Common myeloid progenitor, CD34-positive (primary cell): ENCODE data around the gene TIMP4.

Experiments
- CTCF ChIA-PET: fragments of 350-600 bp; sonication (Branson Sonifier 250); formaldehyde crosslinking; loops from one replicate; lab custom pipeline; 2021; ENCODE audit warnings: antibody characterized with exemption; lab: Charles Lee
- POLR2A ChIA-PET: fragments of 350-600 bp; sonication (Branson Sonifier 250); formaldehyde crosslinking; loops from one replicate; lab custom pipeline; 2021; ENCODE audit warnings: antibody characterized with exemption; lab: Charles Lee
- DNase-seq, 3 donors: peaks; one replicate each; pipeline versions ENCODE4 v3.0.0 to v3.0.0-alpha.2; 2013
- H3K27ac ChIP-seq, 2 experiments: 1 replicate in 1 of 2; 2 replicates in 1 of 2; pipeline ENCODE4 v1.7.0; 2013; ENCODE audit warnings: inconsistent platforms in 2 of 2, low read length in 2 of 2, mild to moderate bottlenecking in 2 of 2, low read depth in 1 of 2, moderate library complexity in 1 of 2; ENCODE audit not compliant: severe bottlenecking in 2 of 2, insufficient read depth in 1 of 2, poor library complexity in 1 of 2
- H3K27me3 ChIP-seq, 5 experiments: replicated peaks in 2 of 5; 1 replicate in 3 of 5; 2 replicates in 2 of 5; pipeline versions ENCODE4 v1.6.1 to v1.7.0; 2013; ENCODE audit warnings: low read length in 4 of 5, mild to moderate bottlenecking in 2 of 5, moderate library complexity in 2 of 5, inconsistent platforms in 1 of 5; ENCODE audit not compliant: insufficient read depth in 5 of 5, control insufficient read depth in 4 of 5
- H3K36me3 ChIP-seq, 4 experiments: 1 replicate in 2 of 4; 2 replicates in 2 of 4; pipeline versions ENCODE4 v1.6.1 to v1.7.0; 2013; ENCODE audit warnings: low read length in 3 of 4, control low read depth in 1 of 4, mild to moderate bottlenecking in 1 of 4; ENCODE audit not compliant: control insufficient read depth in 4 of 4, insufficient read depth in 4 of 4
- H3K4me1 ChIP-seq, 4 experiments: 1 replicate in 3 of 4; 2 replicates in 1 of 4; pipeline versions ENCODE4 v1.6.1 to v1.7.1; 2013; ENCODE audit warnings: low read length in 3 of 4, mild to moderate bottlenecking in 3 of 4, control low read depth in 1 of 4, inconsistent platforms in 1 of 4, moderate library complexity in 1 of 4; ENCODE audit not compliant: control insufficient read depth in 4 of 4, insufficient read depth in 4 of 4; ENCODE audit errors: control extremely low read depth in 1 of 4
- H3K4me3 ChIP-seq, 7 experiments: 1 replicate in 4 of 7; 2 replicates in 3 of 7; pipeline versions ENCODE4 v1.5.1 to v1.7.0; 2013; ENCODE audit warnings: mild to moderate bottlenecking in 7 of 7, low read length in 6 of 7, moderate library complexity in 6 of 7, inconsistent platforms in 2 of 7, low read depth in 2 of 7, control low read depth in 1 of 7; ENCODE audit not compliant: insufficient read depth in 4 of 7, control insufficient read depth in 1 of 7; ENCODE audit errors: extremely low read depth in 1 of 7
- H3K9me3 ChIP-seq, 5 experiments: 1 replicate in 4 of 5; 2 replicates in 1 of 5; pipeline versions ENCODE4 v1.6.1 to v1.7.1; 2013; ENCODE audit warnings: low read length in 4 of 5, mild to moderate bottlenecking in 2 of 5, inconsistent platforms in 1 of 5, low read depth in 1 of 5, moderate library complexity in 1 of 5; ENCODE audit not compliant: control insufficient read depth in 4 of 5, insufficient read depth in 2 of 5; ENCODE audit errors: control extremely low read depth in 1 of 5
- WGBS: methylation state at CpG from one replicate; pipeline ENCODE4 v1.1.5; 2013; ENCODE audit not compliant: insufficient coverage; 5-methylcytosine and 5-hydroxymethylcytosine counted together

TIMP4 gene

DNA sequence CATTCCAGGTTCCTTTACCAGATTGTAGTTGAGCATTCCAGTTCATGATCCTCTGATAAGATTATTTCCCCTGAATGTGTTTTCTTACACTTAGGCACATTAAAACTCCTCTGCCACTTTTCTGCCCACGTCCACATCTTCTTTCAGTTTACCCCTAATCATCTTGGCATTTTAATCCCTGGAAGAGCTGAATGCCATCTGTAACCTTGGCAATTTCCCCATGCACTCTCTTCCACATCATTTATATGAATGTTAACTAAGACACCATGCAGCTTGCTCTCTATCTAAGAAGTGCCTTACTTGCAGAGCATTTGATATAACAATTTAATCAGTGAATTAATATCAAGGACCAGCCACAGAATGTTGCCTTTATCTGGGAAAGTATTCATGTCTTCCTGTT, 25.8 kb downstream of the TIMP4 start:
- WGBS: 85% methylated on average over 1 of the region's 1 CpG
- no peak overlapping the region for H3K27ac ChIP-seq
- no peak overlapping the region for H3K4me3 ChIP-seq
- peaks cover 0 to 6% (median 4%) of the 10 kb centered on the region in 5 experiments for H3K27me3 ChIP-seq
- H3K9me3 ChIP-seq: no peaks in the 10 kb centered on the region
- DNase-seq: no peak
- ChIA-PET CTCF (interaction anchor here (1.0 to 3.8 kb wide), 5 partner anchors 9 to 347 kb away, joined by 3 to 24 read pairs (median 4); no protein-coding TSS in a partner anchor), POLR2A (interaction anchor here (0.5 kb wide), 1 partner anchor 11 kb away, joined by 4 read pairs; no protein-coding TSS in a partner anchor)
- H3K4me1 ChIP-seq: peaks cover 0 to 2% (median 0%) of the 10 kb centered on the region in 4 experiments
- H3K36me3 ChIP-seq: no peaks in the 10 kb centered on the region

DNA sequence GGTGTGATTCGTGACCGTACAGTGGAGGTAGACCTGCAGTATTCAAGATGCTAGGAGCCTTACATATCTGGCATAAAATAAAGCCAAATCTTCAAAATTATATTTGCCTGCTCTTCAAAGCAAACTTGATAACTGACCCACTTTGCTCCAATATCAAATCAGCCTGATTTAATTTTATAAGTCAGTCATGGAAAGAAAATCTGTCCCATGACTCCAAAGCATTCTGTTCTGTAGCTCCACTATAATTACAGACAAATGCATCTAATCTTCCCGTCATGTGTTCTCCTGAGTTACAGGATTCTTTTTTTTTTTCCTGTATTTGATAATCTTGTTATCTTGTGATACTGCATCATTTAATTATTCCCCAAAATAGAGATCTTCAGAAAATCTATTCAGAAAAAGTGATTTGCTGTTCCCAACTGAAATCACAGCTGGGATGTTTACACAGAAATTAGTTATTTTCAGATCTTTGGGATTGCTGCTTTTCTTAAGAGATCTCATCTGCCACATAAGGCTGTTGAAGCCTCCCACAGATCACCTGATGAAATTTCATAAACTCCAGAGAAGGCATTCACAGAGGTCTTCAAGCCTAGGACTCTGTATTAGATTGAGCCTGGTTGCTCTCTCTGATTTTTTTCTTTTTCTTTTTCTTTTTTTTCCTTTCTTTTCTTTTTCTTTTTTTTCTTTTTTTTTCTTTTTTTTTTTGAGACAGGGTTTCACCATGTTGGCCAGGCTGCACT, 27.2 kb downstream of the TIMP4 start:
- no peak for DNase-seq
- no peak overlapping the region for H3K4me3 ChIP-seq
- POLR2A ChIA-PET: no interaction called here
- peaks cover 0 to 6% (median 4%) of the 10 kb centered on the region in 5 experiments for H3K27me3 ChIP-seq
- H3K9me3 ChIP-seq: no peaks in the 10 kb centered on the region
- no peaks in the 10 kb centered on the region for H3K4me1 ChIP-seq
- CTCF ChIA-PET: interaction anchor here (3.8 kb wide), 1 partner anchor 349 kb away, joined by 24 read pairs; no protein-coding TSS in a partner anchor
- H3K36me3 ChIP-seq: no peaks in the 10 kb centered on the region
- 100% methylated on average over 2 of the region's 3 CpGs for WGBS
- H3K27ac ChIP-seq: no peak overlapping the region

DNA sequence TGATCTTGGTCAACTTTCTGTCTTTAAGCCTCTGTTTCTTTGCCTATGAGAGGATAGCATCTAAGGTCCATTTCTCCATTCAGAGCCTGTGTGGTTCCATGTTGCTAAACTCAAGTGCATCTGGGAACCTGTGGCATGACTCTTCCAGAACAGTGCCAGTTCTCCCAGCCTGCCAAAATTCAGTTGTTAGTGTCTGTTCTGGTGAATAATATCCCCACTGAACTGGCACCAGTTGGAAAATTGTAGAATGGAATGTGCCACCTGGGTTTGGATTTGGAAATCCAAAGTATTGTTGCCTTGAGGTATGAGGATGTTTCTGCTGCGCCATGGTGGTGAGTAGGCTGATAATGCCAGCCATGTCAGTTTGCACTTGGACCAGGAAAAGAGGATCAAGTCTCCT, 31.3 kb downstream of the TIMP4 start:
- DNase-seq: no peak
- Histone ChIP-seq H3K9me3 (no peaks in the 10 kb centered on the region), H3K4me3 (no peak overlapping the region), H3K4me1 (no peaks in the 10 kb centered on the region), H3K27me3 (peaks cover 0 to 4% (median 0%) of the 10 kb centered on the region in 5 experiments), H3K36me3 (no peaks in the 10 kb centered on the region), H3K27ac (no peak overlapping the region)
- ChIA-PET CTCF (interaction anchor here (1.8 kb wide), 1 partner anchor 353 kb away, joined by 6 read pairs; no protein-coding TSS in a partner anchor), POLR2A (no interaction called here)
- WGBS: 91% methylated on average over 1 of the region's 1 CpG

DNA sequence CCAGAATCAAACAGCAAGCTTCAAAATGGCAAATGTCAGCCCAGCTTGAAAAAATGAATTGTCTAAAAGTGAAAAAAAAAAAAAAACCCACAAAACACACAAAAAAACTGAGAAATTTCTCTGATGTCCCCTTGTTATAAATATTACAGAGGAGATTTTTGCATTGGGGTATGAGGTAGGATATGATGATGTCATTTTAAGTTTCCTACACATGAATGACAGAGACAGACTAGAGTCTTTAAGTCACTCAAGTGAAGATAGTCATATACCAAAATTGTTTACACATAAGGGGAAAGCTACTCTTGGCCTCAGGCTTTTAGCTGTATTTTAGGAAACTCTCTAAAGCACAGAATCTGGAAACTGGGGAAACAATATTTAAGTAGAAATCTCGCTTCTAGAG, 32.9 kb downstream of the TIMP4 start:
- CTCF ChIA-PET: interaction anchor here (1.1 kb wide), 1 partner anchor 21 kb away, joined by 3 read pairs; no protein-coding TSS in a partner anchor
- POLR2A ChIA-PET: interaction anchor here (0.6 kb wide), 1 partner anchor 193 kb away, joined by 3 read pairs; no protein-coding TSS in a partner anchor
- WGBS: 85% methylated on average over 1 of the region's 1 CpG
- peaks cover 0 to 5% (median 3%) of the 10 kb centered on the region in 4 experiments for H3K4me1 ChIP-seq
- H3K27ac ChIP-seq: no peak overlapping the region
- H3K4me3 ChIP-seq: no peak overlapping the region
- H3K27me3 ChIP-seq: peaks cover 0 to 1% (median 0%) of the 10 kb centered on the region in 5 experiments
- no peaks in the 10 kb centered on the region for H3K9me3 ChIP-seq
- no peak for DNase-seq
- H3K36me3 ChIP-seq: no peaks in the 10 kb centered on the region

DNA sequence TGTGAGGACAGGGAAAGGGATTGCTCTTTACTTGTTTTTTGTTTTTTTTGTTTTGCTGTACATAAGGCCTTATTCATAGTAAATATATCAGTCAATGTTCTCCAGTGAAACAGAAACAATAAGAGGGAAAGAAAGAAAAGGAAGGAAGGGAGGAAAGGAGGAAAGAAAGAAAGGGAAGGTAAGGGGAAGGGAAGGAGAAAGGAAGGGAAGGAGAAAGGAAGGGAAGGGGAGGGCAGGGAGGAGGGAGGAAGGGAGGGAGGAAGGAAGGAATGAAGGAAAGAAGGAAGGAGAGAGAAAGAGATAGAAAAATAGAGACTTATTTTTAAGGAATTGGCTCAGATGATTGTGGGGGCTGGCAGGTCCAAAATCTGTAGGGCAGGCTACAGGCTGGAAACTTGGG, 37.2 kb downstream of the TIMP4 start:
- H3K27ac ChIP-seq: no peak overlapping the region
- CTCF ChIA-PET: interaction anchor here (0.6 to 1.2 kb wide), 2 partner anchors 14 to 123 kb away, joined by 3 to 4 read pairs; no protein-coding TSS in a partner anchor
- no peaks in the 10 kb centered on the region for H3K9me3 ChIP-seq
- POLR2A ChIA-PET: no interaction called here
- peaks cover 6 to 24% (median 19%) of the 10 kb centered on the region in 4 experiments for H3K4me1 ChIP-seq
- H3K4me3 ChIP-seq: no peak overlapping the region
- no peaks in the 10 kb centered on the region for H3K27me3 ChIP-seq
- H3K36me3 ChIP-seq: no peaks in the 10 kb centered on the region
- DNase-seq: no peak

DNA sequence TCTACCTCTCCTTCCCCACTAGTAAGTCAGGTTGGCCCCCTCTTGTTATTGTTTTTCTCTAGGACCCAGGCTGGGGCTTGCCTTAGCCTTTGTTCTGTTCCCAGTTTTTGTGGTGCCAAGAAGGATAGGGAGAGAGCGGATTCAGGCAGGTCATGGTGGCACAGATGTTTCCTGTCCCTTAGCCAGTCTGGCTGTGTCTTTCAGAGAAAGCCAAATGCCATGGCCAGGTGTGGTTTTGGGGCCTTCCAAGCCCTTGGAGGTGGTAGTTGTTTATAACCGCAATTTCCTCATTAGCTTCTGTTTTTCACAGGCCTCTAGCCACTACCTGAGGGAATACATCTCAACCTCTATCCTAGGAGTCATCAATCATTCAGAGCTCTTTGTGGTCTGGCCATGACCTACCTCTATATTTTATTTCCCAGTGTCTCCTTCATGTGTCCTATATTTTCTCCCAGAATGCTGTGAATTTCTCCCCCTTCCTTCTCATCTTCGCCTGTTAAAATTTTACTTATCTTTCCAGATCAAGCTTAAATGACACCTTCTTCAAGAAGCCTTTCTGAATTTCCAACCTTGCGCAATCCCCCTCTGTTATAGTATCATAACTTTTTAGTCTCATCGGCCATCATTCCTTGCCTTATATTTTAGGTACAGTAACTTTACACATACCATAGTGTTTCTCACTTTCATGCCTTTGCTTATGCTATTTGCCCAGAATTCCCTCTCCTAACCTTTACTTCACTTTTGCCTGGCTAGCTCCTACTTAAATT, 38.2 kb downstream of the TIMP4 start:
- no peaks in the 10 kb centered on the region for H3K9me3 ChIP-seq
- ChIA-PET CTCF (interaction anchor here (0.6 to 2.1 kb wide), 7 partner anchors 9 to 124 kb away, joined by 3 to 5 read pairs (median 3); no protein-coding TSS in a partner anchor), POLR2A (interaction anchor here (0.6 kb wide), 2 partner anchors 8 to 340 kb away, joined by 3 read pairs; no protein-coding TSS in a partner anchor)
- 34% methylated on average over 5 of the region's 5 CpGs for WGBS
- no peak overlapping the region for H3K4me3 ChIP-seq
- H3K36me3 ChIP-seq: no peaks in the 10 kb centered on the region
- H3K27ac ChIP-seq: no peak overlapping the region
- H3K4me1 ChIP-seq: peaks cover 6 to 24% (median 19%) of the 10 kb centered on the region in 4 experiments
- no peaks in the 10 kb centered on the region for H3K27me3 ChIP-seq
- DNase-seq: peak; percentile 71 to 97 (median 95)
